Uterus (tissue), 4 donors: ENCODE results near the gene TBC1D14. TPM values are rescaled to one million over a fixed set of nuclear protein-coding genes. Genes with fewer than 3 reads are reported as not detected.
"Not testable (repeated sequence)": the region's sequence is repeated elsewhere in the genome, so short reads cannot be mapped to it uniquely, and the experiment has no call there.

ENCODE experiments used
- DNase-seq, 2 donors: peaks; one replicate each; pipeline ENCODE4 v3.0.0-alpha.2; 2019 to 2020
- H3K27ac ChIP-seq, 2 donors: fragments of 200-600 bp; sonication (generic); 1 replicate in 1 of 2; 2 replicates in 1 of 2; pipeline ENCODE4 v1.5.1; 2016 to 2018
- H3K27me3 ChIP-seq, 2 donors: fragments of 200-600 bp; sonication (generic); one replicate each; pipeline ENCODE4 v1.5.1; 2018 to 2019; ENCODE audit warnings: control low read depth in 1 of 2
- H3K36me3 ChIP-seq, 2 donors: fragments of 200-600 bp; sonication (generic); one replicate each; pipeline ENCODE4 v1.5.1; 2019; ENCODE audit warnings: control low read depth in 1 of 2
- H3K4me1 ChIP-seq, 2 donors: fragments of 200-600 bp; sonication (generic); one replicate each; pipeline ENCODE4 v1.5.1; 2018 to 2019; ENCODE audit warnings: control low read depth in 1 of 2
- H3K4me3 ChIP-seq, 2 donors: fragments of 200-600 bp; sonication (generic); 1 replicate in 1 of 2; 2 replicates in 1 of 2; pipeline ENCODE4 v1.5.1; 2018 to 2019; ENCODE audit warnings: mild to moderate bottlenecking in 1 of 2
- H3K9me3 ChIP-seq, 2 donors: fragments of 200-600 bp; sonication (generic); one replicate each; pipeline ENCODE4 v1.5.1; 2019; ENCODE audit warnings: control low read depth in 1 of 2
- POLR2A ChIP-seq, 2 donors: fragments of 450-650 bp; IDR thresholded peaks; one replicate each; pipeline ENCODE4 v1.6.1; 2016; ENCODE audit warnings: antibody characterized with exemption in 2 of 2, mild to moderate bottlenecking in 1 of 2, moderate library complexity in 1 of 2
- intact Hi-C: fragments of 100-400 bp; cut with DNase I; formaldehyde crosslinking; loops from one replicate; pipeline ENCODE4 v1.15.1; 2023; ENCODE audit warnings: low total_unique reads
- total RNA-seq, 4 donors: library from RNA; depleted of rRNA in 3 of 4; stranded (reverse); fragments of >200 nt in 3 of 4; gene quantifications; one replicate each; pipeline versions ENCODE4 v1.1.0 to v1.2.4, GENCODE V29; 2014 to 2023
- TF ChIP-seq, protein P1 (sequence below), 4 experiments: fragments of 200-600 bp in 2 of 4; fragments of 450-650 bp in 2 of 4; sonication (generic) in 2 of 4; IDR thresholded peaks; one replicate each; pipeline ENCODE4 v1.5.1; 2016 to 2019; ENCODE audit warnings: antibody characterized with exemption in 4 of 4, mild to moderate bottlenecking in 2 of 4, moderate library complexity in 1 of 4
- donor health status: DM: yes; HTN: yes; CAD: no.

Gene TBC1D14
- total RNA-seq, 4 donors from 2014 or later, result 16.9 to 61.2 (median 28.1) TPM

DNA sequence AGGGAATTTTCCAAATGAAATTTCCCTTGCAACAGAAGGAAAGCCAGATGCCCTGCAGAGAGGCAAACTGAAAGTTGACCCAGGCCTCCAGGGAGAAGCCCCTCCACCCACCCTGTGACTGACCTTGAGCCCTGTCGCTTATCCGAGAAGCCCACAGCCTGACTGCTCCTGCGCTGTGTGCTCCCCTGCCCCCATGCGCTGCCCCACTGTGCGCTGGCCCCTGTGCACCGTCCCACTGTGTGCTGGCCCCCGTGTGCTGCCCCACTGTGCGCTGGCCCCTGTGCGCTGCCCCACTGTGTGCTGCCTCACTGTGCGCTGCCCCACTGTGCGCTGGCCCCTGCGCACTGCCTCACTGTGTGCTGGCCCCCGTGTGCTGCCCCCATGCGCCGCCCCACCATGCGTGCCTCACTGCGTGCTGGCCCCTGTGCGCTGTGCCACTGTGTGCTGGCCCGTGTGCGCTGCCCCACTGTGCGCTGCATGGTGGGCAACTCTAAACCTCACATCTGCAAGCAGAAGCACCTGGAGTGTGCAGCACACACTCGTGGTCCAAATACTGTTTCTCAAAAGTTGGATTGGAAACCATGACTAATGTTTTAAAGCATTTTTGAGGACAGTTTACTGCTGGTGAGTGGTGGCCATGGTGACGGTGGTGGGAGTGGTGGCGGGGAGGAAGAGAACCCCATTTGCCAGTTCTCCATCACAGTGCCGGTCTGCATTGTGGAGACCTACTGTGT is 166.5 kb downstream of the TBC1D14 start:
- intact Hi-C loops, result loop anchor here (10.0 kb wide), 1 partner anchor 91 kb away; no protein-coding TSS in a partner anchor
- TF ChIP-seq POLR2A (IDR thresholded peaks at IDR 0.05), result no peak
- TF ChIP-seq, protein P1, sequence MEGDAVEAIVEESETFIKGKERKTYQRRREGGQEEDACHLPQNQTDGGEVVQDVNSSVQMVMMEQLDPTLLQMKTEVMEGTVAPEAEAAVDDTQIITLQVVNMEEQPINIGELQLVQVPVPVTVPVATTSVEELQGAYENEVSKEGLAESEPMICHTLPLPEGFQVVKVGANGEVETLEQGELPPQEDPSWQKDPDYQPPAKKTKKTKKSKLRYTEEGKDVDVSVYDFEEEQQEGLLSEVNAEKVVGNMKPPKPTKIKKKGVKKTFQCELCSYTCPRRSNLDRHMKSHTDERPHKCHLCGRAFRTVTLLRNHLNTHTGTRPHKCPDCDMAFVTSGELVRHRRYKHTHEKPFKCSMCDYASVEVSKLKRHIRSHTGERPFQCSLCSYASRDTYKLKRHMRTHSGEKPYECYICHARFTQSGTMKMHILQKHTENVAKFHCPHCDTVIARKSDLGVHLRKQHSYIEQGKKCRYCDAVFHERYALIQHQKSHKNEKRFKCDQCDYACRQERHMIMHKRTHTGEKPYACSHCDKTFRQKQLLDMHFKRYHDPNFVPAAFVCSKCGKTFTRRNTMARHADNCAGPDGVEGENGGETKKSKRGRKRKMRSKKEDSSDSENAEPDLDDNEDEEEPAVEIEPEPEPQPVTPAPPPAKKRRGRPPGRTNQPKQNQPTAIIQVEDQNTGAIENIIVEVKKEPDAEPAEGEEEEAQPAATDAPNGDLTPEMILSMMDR (IDR thresholded peaks at IDR 0.05), result no peak
- DNase-seq, result no peak

DNA sequence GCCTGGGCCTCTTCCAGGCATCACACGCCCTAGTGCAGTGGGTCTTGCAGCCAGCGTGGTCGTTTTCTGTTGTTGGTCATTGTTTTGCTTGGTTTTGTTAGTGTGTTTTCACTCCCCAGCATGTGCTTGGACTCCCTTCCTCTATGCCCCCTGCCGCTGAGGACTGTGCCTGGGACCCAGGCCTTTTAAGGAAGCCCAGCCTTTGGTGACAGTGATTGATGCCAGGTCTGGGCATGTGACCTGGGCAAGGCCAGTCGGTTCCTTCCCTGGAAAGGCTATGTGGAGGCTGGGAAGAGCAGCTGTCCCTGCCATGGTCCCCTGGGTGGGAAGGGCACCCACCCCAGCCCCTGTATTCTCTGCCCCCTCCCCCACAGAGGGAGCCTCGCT is 167.1 kb downstream of the TBC1D14 start:
- H3K36me3 ChIP-seq, result no peaks in the 10 kb centered on the region
- no peak for DNase-seq
- no peaks in the 10 kb centered on the region for H3K4me1 ChIP-seq
- no peaks in the 10 kb centered on the region for H3K27me3 ChIP-seq
- no peak overlapping the region for H3K4me3 ChIP-seq
- no peak for TF ChIP-seq POLR2A (IDR thresholded peaks at IDR 0.05)
- TF ChIP-seq, protein P1 (IDR thresholded peaks at IDR 0.05), result no peak
- H3K27ac ChIP-seq, result no peak overlapping the region
- H3K9me3 ChIP-seq, result no peaks in the 10 kb centered on the region
- intact Hi-C loops, result loop anchor here (10.0 kb wide), 1 partner anchor 92 kb away; no protein-coding TSS in a partner anchor

More for the DNA sequence above, 166.5 kb downstream of the TBC1D14 start:
- no peak overlapping the region for H3K4me3 ChIP-seq
- no peak overlapping the region for H3K27ac ChIP-seq
- H3K9me3 ChIP-seq, result no peaks in the 10 kb centered on the region
- no peaks in the 10 kb centered on the region for H3K27me3 ChIP-seq
- no peaks in the 10 kb centered on the region for H3K36me3 ChIP-seq
- H3K4me1 ChIP-seq, result no peaks in the 10 kb centered on the region

DNA sequence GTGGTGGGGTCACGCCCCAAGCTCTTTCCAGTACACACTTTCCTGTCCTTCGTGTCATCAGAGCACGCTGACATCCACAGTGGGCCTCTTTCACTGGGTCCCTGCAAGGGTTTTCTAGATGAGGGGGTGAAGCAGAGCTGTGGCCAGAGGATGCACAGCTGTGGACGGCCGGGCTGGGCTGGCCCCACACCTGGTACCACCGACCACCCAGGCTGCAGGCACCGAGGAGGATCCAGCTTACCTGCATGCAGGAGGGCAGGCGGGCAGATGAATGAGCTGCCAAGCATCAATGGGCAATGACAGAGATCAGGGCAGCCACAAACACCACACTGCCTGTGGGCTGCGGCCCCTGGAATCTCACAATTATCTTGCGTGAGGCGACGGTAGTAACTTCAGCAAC is 167.7 kb downstream of the TBC1D14 start:
- intact Hi-C loops, result loop anchor here (10.0 kb wide), 1 partner anchor 93 kb away; no protein-coding TSS in a partner anchor

DNA sequence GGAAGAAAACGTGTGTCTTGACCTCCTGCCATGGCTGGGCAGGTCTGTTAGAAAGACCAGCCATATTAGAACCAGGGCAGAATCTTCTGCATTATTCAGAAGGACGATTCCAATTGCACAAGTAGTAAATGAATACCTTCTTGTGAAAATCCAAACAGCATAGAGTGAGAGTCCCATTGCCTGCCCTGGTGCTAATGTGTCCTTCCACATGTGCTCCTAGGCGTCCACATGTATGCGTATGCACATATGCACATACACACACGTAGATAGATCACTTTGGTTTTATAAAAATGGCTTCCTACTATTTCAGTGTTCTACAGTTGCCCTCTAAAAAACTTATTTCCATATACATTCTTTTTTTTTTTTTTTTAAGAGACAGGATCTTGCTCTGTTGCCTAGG is 168.4 kb downstream of the TBC1D14 start:
- intact Hi-C loops, result loop anchor here (10.0 kb wide), 1 partner anchor 93 kb away; no protein-coding TSS in a partner anchor
- no peak overlapping the region for H3K4me3 ChIP-seq
- no peak for TF ChIP-seq POLR2A (IDR thresholded peaks at IDR 0.05)
- TF ChIP-seq, protein P1 (IDR thresholded peaks at IDR 0.05), result no peak

More for the DNA sequence above, 167.7 kb downstream of the TBC1D14 start:
- H3K4me3 ChIP-seq, result no peak overlapping the region
- H3K36me3 ChIP-seq, result no peaks in the 10 kb centered on the region
- H3K27ac ChIP-seq, result no peak overlapping the region
- no peaks in the 10 kb centered on the region for H3K27me3 ChIP-seq
- H3K9me3 ChIP-seq, result no peaks in the 10 kb centered on the region
- TF ChIP-seq, protein P1 (IDR thresholded peaks at IDR 0.05), result no peak
- TF ChIP-seq POLR2A (IDR thresholded peaks at IDR 0.05), result no peak
- DNase-seq, result no peak
- H3K4me1 ChIP-seq, result no peaks in the 10 kb centered on the region

DNA sequence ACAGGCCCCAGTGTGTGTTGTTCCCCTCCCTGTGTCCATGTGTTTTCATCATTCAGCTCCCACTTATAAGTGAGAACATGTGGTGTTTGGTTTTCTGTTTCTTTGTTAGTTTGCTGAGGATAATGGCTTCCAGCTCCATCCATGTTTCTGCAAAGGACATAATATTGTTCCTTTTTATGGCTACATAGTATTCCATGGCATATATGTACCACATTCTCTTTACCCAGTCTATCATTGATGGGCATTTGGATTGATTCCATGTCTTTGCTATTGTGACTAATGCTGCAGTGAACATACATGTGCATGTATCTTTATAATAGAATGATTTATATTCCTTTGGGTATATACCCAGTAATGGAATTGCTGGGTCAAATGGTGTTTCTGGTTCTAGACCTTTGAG is 169.9 kb downstream of the TBC1D14 start:
- not testable (repeated sequence) for H3K36me3 ChIP-seq, H3K4me1 ChIP-seq, DNase-seq, H3K27ac ChIP-seq, H3K27me3 ChIP-seq, H3K9me3 ChIP-seq, H3K4me3 ChIP-seq
- intact Hi-C loops, result loop anchor here (10.0 kb wide), 1 partner anchor 95 kb away; no protein-coding TSS in a partner anchor

More for the DNA sequence above, 168.4 kb downstream of the TBC1D14 start:
- Histone ChIP-seq H3K27me3 (no peaks in the 10 kb centered on the region), H3K4me1 (no peaks in the 10 kb centered on the region), H3K36me3 (no peaks in the 10 kb centered on the region), H3K9me3 (no peaks in the 10 kb centered on the region), H3K27ac (no peak overlapping the region)
- no peak for DNase-seq

- not testable (repeated sequence) for H3K9me3 ChIP-seq, H3K36me3 ChIP-seq, H3K4me3 ChIP-seq, DNase-seq, H3K4me1 ChIP-seq, H3K27ac ChIP-seq, H3K27me3 ChIP-seq
- intact Hi-C loops, result loop anchor here (10.0 kb wide), 1 partner anchor 95 kb away; no protein-coding TSS in a partner anchor
Measured at GRCh38 chr4:7079909-7080308, 170.3 kb downstream of the TBC1D14 start.
